Measurements from ENCODE around the gene SATL1. TPM values are rescaled to one million over a fixed set of nuclear protein-coding genes. Genes with fewer than 3 reads are reported as not detected.

The SATL1 gene
- total RNA-seq, 1 experiment from 2014 or later, result not detected

DNA sequence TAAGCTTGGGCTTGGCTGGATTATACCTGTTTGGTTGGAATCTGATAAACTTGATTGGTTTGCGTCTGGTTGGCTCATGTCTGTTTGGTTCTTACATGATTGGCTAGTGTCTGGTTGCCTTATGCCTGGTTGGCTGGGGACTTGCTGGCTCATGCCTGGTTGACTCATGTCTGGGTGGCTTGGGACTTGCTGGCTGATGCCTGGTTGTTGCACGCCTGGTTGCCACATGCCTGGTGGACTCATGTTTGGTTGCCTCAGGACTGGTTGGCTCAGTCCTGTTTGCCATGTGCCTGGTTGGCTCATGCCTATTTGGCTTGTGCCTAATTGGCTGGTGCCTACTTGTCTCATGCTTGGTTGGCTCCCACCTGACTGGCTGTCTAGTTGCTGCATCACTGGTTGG, 135.4 kb downstream of the SATL1 start:
- POLR2A ChIA-PET, result no interaction called here
- H3K9me3 ChIP-seq (ENCODE audit: control insufficient read depth in 1 of 2, insufficient read depth in 1 of 2, low read depth in 1 of 2, low read length in 2 of 2), result no peaks in the 10 kb centered on the region
- DNase-seq (ENCODE audit: low read depth, low spot score) (no peak), ATAC-seq (no peak)
- no peaks in the 10 kb centered on the region for H3K36me3 ChIP-seq (ENCODE audit: control insufficient read depth in 1 of 2, insufficient read depth in 2 of 2, low read length in 2 of 2)
- no TSS peak for BruUV-seq (replicated peaks)
- H3K4me1 ChIP-seq (ENCODE audit: control insufficient read depth in 1 of 2, insufficient read depth in 2 of 2, low read length in 2 of 2), result no peaks in the 10 kb centered on the region
- H3K27ac ChIP-seq (ENCODE audit: low read depth, low read length), result no peak overlapping the region
- H3K4me3 ChIP-seq (replicated peaks in 1 of 2; ENCODE audit: low read depth in 1 of 2, low read length in 2 of 2), result no peak overlapping the region
- H3K9me2 ChIP-seq (ENCODE audit: insufficient read depth), result no peaks in the 10 kb centered on the region
- H4K20me1 ChIP-seq (ENCODE audit: insufficient read depth), result no peaks in the 10 kb centered on the region
- no peak for TF ChIP-seq TCF7L2 (IDR thresholded peaks at IDR 0.05; ENCODE audit: borderline replicate concordance, extremely low read depth, insufficient read depth, insufficient read length)
- TF ChIP-seq JUND (IDR thresholded peaks at IDR 0.05), result no peak
- TF ChIP-seq, protein P1, sequence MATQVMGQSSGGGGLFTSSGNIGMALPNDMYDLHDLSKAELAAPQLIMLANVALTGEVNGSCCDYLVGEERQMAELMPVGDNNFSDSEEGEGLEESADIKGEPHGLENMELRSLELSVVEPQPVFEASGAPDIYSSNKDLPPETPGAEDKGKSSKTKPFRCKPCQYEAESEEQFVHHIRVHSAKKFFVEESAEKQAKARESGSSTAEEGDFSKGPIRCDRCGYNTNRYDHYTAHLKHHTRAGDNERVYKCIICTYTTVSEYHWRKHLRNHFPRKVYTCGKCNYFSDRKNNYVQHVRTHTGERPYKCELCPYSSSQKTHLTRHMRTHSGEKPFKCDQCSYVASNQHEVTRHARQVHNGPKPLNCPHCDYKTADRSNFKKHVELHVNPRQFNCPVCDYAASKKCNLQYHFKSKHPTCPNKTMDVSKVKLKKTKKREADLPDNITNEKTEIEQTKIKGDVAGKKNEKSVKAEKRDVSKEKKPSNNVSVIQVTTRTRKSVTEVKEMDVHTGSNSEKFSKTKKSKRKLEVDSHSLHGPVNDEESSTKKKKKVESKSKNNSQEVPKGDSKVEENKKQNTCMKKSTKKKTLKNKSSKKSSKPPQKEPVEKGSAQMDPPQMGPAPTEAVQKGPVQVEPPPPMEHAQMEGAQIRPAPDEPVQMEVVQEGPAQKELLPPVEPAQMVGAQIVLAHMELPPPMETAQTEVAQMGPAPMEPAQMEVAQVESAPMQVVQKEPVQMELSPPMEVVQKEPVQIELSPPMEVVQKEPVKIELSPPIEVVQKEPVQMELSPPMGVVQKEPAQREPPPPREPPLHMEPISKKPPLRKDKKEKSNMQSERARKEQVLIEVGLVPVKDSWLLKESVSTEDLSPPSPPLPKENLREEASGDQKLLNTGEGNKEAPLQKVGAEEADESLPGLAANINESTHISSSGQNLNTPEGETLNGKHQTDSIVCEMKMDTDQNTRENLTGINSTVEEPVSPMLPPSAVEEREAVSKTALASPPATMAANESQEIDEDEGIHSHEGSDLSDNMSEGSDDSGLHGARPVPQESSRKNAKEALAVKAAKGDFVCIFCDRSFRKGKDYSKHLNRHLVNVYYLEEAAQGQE (IDR thresholded peaks at IDR 0.05; ENCODE audit: low read depth), result no peak
- TF ChIP-seq, protein P2, sequence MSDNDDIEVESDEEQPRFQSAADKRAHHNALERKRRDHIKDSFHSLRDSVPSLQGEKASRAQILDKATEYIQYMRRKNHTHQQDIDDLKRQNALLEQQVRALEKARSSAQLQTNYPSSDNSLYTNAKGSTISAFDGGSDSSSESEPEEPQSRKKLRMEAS (IDR thresholded peaks at IDR 0.05), result no peak
- no peak for TF ChIP-seq SRF (IDR thresholded peaks at IDR 0.05; ENCODE audit: low read depth)
- no peak for TF ChIP-seq ZFX (IDR thresholded peaks at IDR 0.05)
- no peak for TF ChIP-seq POLR2AphosphoS5 (IDR thresholded peaks at IDR 0.05; ENCODE audit: low read depth, low read length)
- TF ChIP-seq EZH2 (IDR thresholded peaks at IDR 0.05), result no peak
- TF ChIP-seq, protein P3, sequence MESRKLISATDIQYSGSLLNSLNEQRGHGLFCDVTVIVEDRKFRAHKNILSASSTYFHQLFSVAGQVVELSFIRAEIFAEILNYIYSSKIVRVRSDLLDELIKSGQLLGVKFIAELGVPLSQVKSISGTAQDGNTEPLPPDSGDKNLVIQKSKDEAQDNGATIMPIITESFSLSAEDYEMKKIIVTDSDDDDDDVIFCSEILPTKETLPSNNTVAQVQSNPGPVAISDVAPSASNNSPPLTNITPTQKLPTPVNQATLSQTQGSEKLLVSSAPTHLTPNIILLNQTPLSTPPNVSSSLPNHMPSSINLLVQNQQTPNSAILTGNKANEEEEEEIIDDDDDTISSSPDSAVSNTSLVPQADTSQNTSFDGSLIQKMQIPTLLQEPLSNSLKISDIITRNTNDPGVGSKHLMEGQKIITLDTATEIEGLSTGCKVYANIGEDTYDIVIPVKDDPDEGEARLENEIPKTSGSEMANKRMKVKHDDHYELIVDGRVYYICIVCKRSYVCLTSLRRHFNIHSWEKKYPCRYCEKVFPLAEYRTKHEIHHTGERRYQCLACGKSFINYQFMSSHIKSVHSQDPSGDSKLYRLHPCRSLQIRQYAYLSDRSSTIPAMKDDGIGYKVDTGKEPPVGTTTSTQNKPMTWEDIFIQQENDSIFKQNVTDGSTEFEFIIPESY (IDR thresholded peaks at IDR 0.05; ENCODE audit: extremely low read depth, insufficient replicate concordance, low read length), result no peak
- RAD21 ChIA-PET (ENCODE audit: low non-redundant PET in 1 of 2, low total read pairs in 2 of 2, uncharacterized antibody in 2 of 2, unreplicated experiment in 2 of 2), result no interaction called here
- no peak overlapping the region for H2AFZ ChIP-seq (ENCODE audit: low read depth, low read length, poor library complexity, severe bottlenecking)
- H3K27me3 ChIP-seq (ENCODE audit: insufficient read depth, low read length), result no peaks in the 10 kb centered on the region
- CTCF ChIA-PET, result no interaction called here
- H3K4me2 ChIP-seq (ENCODE audit: low read length), result no peak overlapping the region
- H3K9ac ChIP-seq (ENCODE audit: low read length), result no peak overlapping the region
- no peaks in the 10 kb centered on the region for H3K79me2 ChIP-seq (ENCODE audit: insufficient read depth, low read length)
- intact Hi-C loops (cut with micrococcal nuclease), result no loop called here

All from HCT116 (cell line).